Measurements from ENCODE around the gene FBXL5.

GRCh38 chr4:15681372-15682241 lies 26.4 kb upstream of the FBXL5 start, which contains the start of gene FAM200B:
- TF ChIP-seq POLR2A (conservative IDR thresholded peaks at IDR 0.05) = peak; percentile 93
- no peak for TF ChIP-seq GATAD2A (IDR thresholded peaks at IDR 0.05)
- TF ChIP-seq MYC (IDR thresholded peaks at IDR 0.05; ENCODE audit: low read depth, low read length) = peak; percentile 45; the same call in 1 of the 2 replicates
- TF ChIP-seq MYC (CRISPR knock-in tag; IDR thresholded peaks at IDR 0.05; ENCODE audit: borderline replicate concordance, low read depth) = no peak
- peak in 1 of 2 experiments; percentile 2; a peak in 2 of 4 replicates for TF ChIP-seq RAD21 (CRISPR knock-in tag; conservative IDR thresholded peaks at IDR 0.05 in 1 of 2, IDR thresholded peaks at IDR 0.05 in 1 of 2)
- 0 out of 2 replicates have a peak, but pooled peaks have one; percentile 42 for TF ChIP-seq HDGF (IDR thresholded peaks at IDR 0.05)
- TF ChIP-seq EGR1 (conservative IDR thresholded peaks at IDR 0.05) = peak; percentile 77
